Measurements from ENCODE around the gene EFNB2. TPM values are rescaled to one million over a fixed set of nuclear protein-coding genes. Genes with fewer than 3 reads are reported as not detected.

Gene EFNB2
- total and polyA plus RNA-seq, 11 donors: 7.3 to 20.2 (median 12.7) TPM

- Histone ChIP-seq H3K36me3 (peaks cover 0 to 76% (median 69%) of the 10 kb centered on the region in 9 donors), H3K27ac (peak overlapping the region in 1 of 12 donors; percentile 13)
- 84 to 89% (median 85%) methylated on average over 3 of the region's 3 CpGs for WGBS, 4 donors
Observed at GRCh38 chr13:106551751-106552150, 16.3 kb upstream of the EFNB2 start.

GRCh38 chr13:106551350-106551749, 15.9 kb upstream of the EFNB2 start:
- peak overlapping the region in 3 of 12 donors; percentile 3 to 17 (median 13) for H3K27ac ChIP-seq
- no peak for TF ChIP-seq CTCF (IDR thresholded peaks at IDR 0.05)
- TF ChIP-seq POLR2A (IDR thresholded peaks at IDR 0.05): no peak
- ATAC-seq: peak in 1 of 4 donors; percentile 20
- no peak overlapping the region for H3K4me3 ChIP-seq
- DNase-seq: no peak
- intact Hi-C loops (cut with DNase I): loop anchor here in 1 of 10 donors (5.0 kb wide), 1 partner anchor 71 kb away; no protein-coding TSS in a partner anchor
- peaks cover 0 to 52% (median 28%) of the 10 kb centered on the region in 12 donors for H3K4me1 ChIP-seq
- H3K27me3 ChIP-seq: no peaks in the 10 kb centered on the region
- no peaks in the 10 kb centered on the region for H3K9me3 ChIP-seq
- peaks cover 0 to 73% (median 65%) of the 10 kb centered on the region in 9 donors for H3K36me3 ChIP-seq
- 89 to 100% (median 96%) methylated on average over 1 of the region's 1 CpG for WGBS, 4 donors

More at GRCh38 chr13:106551751-106552150, 16.3 kb upstream of the EFNB2 start:
- no peak overlapping the region for H3K4me3 ChIP-seq
- no peak for ATAC-seq
- H3K27me3 ChIP-seq: no peaks in the 10 kb centered on the region
- no peak for DNase-seq
- peaks cover 0 to 51% (median 28%) of the 10 kb centered on the region in 12 donors for H3K4me1 ChIP-seq
- no peaks in the 10 kb centered on the region for H3K9me3 ChIP-seq
- intact Hi-C loops (cut with DNase I): loop anchor here in 1 of 10 donors (5.0 kb wide), 1 partner anchor 71 kb away; no protein-coding TSS in a partner anchor
- TF ChIP-seq POLR2A (IDR thresholded peaks at IDR 0.05) (no peak), CTCF (IDR thresholded peaks at IDR 0.05) (no peak)

- no peak overlapping the region for H3K4me3 ChIP-seq
- H3K27me3 ChIP-seq: no peaks in the 10 kb centered on the region
- no peaks in the 10 kb centered on the region for H3K9me3 ChIP-seq
- 37 to 51% (median 44%) methylated on average over 4 of the region's 4 CpGs for WGBS, 4 donors
- ATAC-seq (peak; percentile 46 to 83 (median 62)), DNase-seq (peak in 1 of 5 donors; percentile 23)
- peak overlapping the region in 4 of 12 donors; percentile 7 to 36 (median 19) for H3K27ac ChIP-seq
- H3K4me1 ChIP-seq: peaks cover 0 to 48% (median 27%) of the 10 kb centered on the region in 12 donors
- TF ChIP-seq POLR2A (IDR thresholded peaks at IDR 0.05) (no peak), CTCF (IDR thresholded peaks at IDR 0.05) (no peak)
- intact Hi-C loops (cut with DNase I): loop anchor here in 1 of 10 donors (5.0 kb wide), 1 partner anchor 72 kb away; no protein-coding TSS in a partner anchor
- peaks cover 0 to 69% (median 61%) of the 10 kb centered on the region in 9 donors for H3K36me3 ChIP-seq
Observed at GRCh38 chr13:106550570-106551135, 15.2 kb upstream of the EFNB2 start.

- WGBS, 4 donors: 90 to 98% (median 95%) methylated on average over 3 of the region's 3 CpGs
- intact Hi-C loops (cut with DNase I): no loop called here
- H3K9me3 ChIP-seq: no peaks in the 10 kb centered on the region
Observed at GRCh38 chr13:106548064-106548696, 12.7 kb upstream of the EFNB2 start.

More at GRCh38 chr13:106548064-106548696, 12.7 kb upstream of the EFNB2 start:
- TF ChIP-seq CTCF (IDR thresholded peaks at IDR 0.05) (no peak), POLR2A (IDR thresholded peaks at IDR 0.05) (no peak)
- Histone ChIP-seq H3K36me3 (peaks cover 0 to 58% (median 46%) of the 10 kb centered on the region in 9 donors), H3K4me3 (no peak overlapping the region), H3K4me1 (peaks cover 0 to 46% (median 28%) of the 10 kb centered on the region in 12 donors), H3K27ac (no peak overlapping the region), H3K27me3 (no peaks in the 10 kb centered on the region)
- DNase-seq (no peak), ATAC-seq (no peak)
